ENCODE results near the gene HSPA1A.

Gene HSPA1A

GRCh38 chr6:31815025-31815838, at the start of gene HSPA1A, which contains the start of gene HSPA1L:
Gene HSPA1A (plus strand): TSS chr6:31815543. CDS start chr6:31815757, 214 bp downstream.
Gene HSPA1L (minus strand): TSS chr6:31815283. CDS start chr6:31811972, 3,311 bp downstream.
- POLR2A ChIA-PET, result interaction anchor here (0.5 to 5.6 kb wide), 41 partner anchors 8 to 1156 kb away, joined by 3 to 206 read pairs (median 4); partner anchors contain the start of genes ABHD16A, C6orf47, CLIC1 and DDAH2
- peak within 1 kb of the TSS; percentile 80 for H3K27ac ChIP-seq (ENCODE audit: extremely low read depth, low read depth, low read length)
- peaks cover 0 to 31% of the 10 kb centered on the region in 2 experiments; a peak in 1 of 3 replicates for H3K36me3 ChIP-seq (ENCODE audit: control insufficient read depth in 2 of 2, insufficient read depth in 1 of 2, low read length in 2 of 2)
- peaks cover 4% of the 10 kb centered on the region; the same call in 1 of the 2 replicates for H3K4me1 ChIP-seq (ENCODE audit: control insufficient read depth, insufficient read depth, low read length)
- H3K9me3 ChIP-seq (ENCODE audit: control insufficient read depth, insufficient read depth, low read depth, low read length), result no peaks in the 10 kb centered on the region
- H3K4me3 ChIP-seq (ENCODE audit: low read depth, low read length), result peak within 1 kb of the TSS; percentile 46
- CTCF ChIA-PET, result interaction anchor here (0.7 to 1.1 kb wide), 5 partner anchors 11 to 79 kb away, joined by 3 read pairs; partner anchors contain the start of gene CLIC1
- TF ChIP-seq PBX3 (CRISPR knock-in tag; IDR thresholded peaks at IDR 0.05) (0 out of 2 replicates have a peak, but pooled peaks have one; percentile 46), PRDM1 (tag by site-specific recombination; IDR thresholded peaks at IDR 0.05) (no peak), ZNF24 (tag by site-specific recombination; IDR thresholded peaks at IDR 0.05) (no peak)
- TF ChIP-seq, protein P1, sequence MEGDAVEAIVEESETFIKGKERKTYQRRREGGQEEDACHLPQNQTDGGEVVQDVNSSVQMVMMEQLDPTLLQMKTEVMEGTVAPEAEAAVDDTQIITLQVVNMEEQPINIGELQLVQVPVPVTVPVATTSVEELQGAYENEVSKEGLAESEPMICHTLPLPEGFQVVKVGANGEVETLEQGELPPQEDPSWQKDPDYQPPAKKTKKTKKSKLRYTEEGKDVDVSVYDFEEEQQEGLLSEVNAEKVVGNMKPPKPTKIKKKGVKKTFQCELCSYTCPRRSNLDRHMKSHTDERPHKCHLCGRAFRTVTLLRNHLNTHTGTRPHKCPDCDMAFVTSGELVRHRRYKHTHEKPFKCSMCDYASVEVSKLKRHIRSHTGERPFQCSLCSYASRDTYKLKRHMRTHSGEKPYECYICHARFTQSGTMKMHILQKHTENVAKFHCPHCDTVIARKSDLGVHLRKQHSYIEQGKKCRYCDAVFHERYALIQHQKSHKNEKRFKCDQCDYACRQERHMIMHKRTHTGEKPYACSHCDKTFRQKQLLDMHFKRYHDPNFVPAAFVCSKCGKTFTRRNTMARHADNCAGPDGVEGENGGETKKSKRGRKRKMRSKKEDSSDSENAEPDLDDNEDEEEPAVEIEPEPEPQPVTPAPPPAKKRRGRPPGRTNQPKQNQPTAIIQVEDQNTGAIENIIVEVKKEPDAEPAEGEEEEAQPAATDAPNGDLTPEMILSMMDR (tag by site-specific recombination; IDR thresholded peaks at IDR 0.05), result no peak

GRCh38 chr6:31765559-31765909, 49.8 kb upstream of the HSPA1A start:
- Histone ChIP-seq H3K4me3 (ENCODE audit: low read depth, low read length) (no peak overlapping the region), H3K27ac (ENCODE audit: extremely low read depth, low read depth, low read length) (no peak overlapping the region; the same call in 1 of the 2 replicates), H3K9me3 (ENCODE audit: control insufficient read depth, insufficient read depth, low read depth, low read length) (no peaks in the 10 kb centered on the region), H3K36me3 (ENCODE audit: control insufficient read depth in 2 of 2, insufficient read depth in 1 of 2, low read length in 2 of 2) (peaks cover 4 to 44% of the 10 kb centered on the region in 2 experiments; a peak in 1 of 3 replicates), H3K4me1 (ENCODE audit: control insufficient read depth, insufficient read depth, low read length) (no peaks in the 10 kb centered on the region)
- POLR2A ChIA-PET, result interaction anchor here (0.8 kb wide), 2 partner anchors 13 to 50 kb away, joined by 3 read pairs; partner anchors contain the start of genes HSPA1A and HSPA1L
- TF ChIP-seq ZNF248 (tag by site-specific recombination; IDR thresholded peaks at IDR 0.05) (no peak), ZNF335 (tag by site-specific recombination; conservative IDR thresholded peaks at IDR 0.05) (no peak), ZNF221 (tag by site-specific recombination; IDR thresholded peaks at IDR 0.05; ENCODE audit: borderline replicate concordance) (no peak), ZNF354C (tag by site-specific recombination; IDR thresholded peaks at IDR 0.05; ENCODE audit: borderline replicate concordance, low read depth) (no peak), ZNF670 (tag by site-specific recombination; IDR thresholded peaks at IDR 0.05; ENCODE audit: low read depth) (no peak), ZNF549 (tag by site-specific recombination; IDR thresholded peaks at IDR 0.05) (no peak)
- CTCF ChIA-PET, result interaction anchor here (0.6 to 1.9 kb wide), 2 partner anchors 12 to 30 kb away, joined by 3 to 6 read pairs; partner anchors contain the start of gene VARS1

GRCh38 chr6:31765910-31766794, 49.2 kb upstream of the HSPA1A start:
- ChIA-PET CTCF (interaction anchor here (0.6 to 1.9 kb wide), 4 partner anchors 13 to 1824 kb away, joined by 3 to 6 read pairs (median 3); partner anchors contain the start of genes LY6G5C and VARS1), POLR2A (interaction anchor here (0.5 to 1.2 kb wide), 7 partner anchors 11 to 122 kb away, joined by 3 to 5 read pairs (median 3); partner anchors contain the start of genes HSPA1A, HSPA1B, HSPA1L and VWA7)

More at GRCh38 chr6:31765910-31766794, 49.2 kb upstream of the HSPA1A start:
- TF ChIP-seq ZBTB6 (tag by site-specific recombination; IDR thresholded peaks at IDR 0.05) (no peak), ZNF624 (tag by site-specific recombination; IDR thresholded peaks at IDR 0.05) (no peak), ZNF48 (tag by site-specific recombination; IDR thresholded peaks at IDR 0.05) (no peak)
- TF ChIP-seq, protein P2, sequence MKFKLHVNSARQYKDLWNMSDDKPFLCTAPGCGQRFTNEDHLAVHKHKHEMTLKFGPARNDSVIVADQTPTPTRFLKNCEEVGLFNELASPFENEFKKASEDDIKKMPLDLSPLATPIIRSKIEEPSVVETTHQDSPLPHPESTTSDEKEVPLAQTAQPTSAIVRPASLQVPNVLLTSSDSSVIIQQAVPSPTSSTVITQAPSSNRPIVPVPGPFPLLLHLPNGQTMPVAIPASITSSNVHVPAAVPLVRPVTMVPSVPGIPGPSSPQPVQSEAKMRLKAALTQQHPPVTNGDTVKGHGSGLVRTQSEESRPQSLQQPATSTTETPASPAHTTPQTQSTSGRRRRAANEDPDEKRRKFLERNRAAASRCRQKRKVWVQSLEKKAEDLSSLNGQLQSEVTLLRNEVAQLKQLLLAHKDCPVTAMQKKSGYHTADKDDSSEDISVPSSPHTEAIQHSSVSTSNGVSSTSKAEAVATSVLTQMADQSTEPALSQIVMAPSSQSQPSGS (tag by site-specific recombination; IDR thresholded peaks at IDR 0.05; ENCODE audit: low read depth), result no peak
- H3K4me3 ChIP-seq (ENCODE audit: low read depth, low read length), result no peak overlapping the region
- no peaks in the 10 kb centered on the region for H3K9me3 ChIP-seq (ENCODE audit: control insufficient read depth, insufficient read depth, low read depth, low read length)
- H3K36me3 ChIP-seq (ENCODE audit: control insufficient read depth in 2 of 2, insufficient read depth in 1 of 2, low read length in 2 of 2), result peaks cover 4 to 38% of the 10 kb centered on the region in 2 experiments; a peak in 1 of 3 replicates
- no peak overlapping the region; the same call in 1 of the 2 replicates for H3K27ac ChIP-seq (ENCODE audit: extremely low read depth, low read depth, low read length)
- H3K4me1 ChIP-seq (ENCODE audit: control insufficient read depth, insufficient read depth, low read length), result no peaks in the 10 kb centered on the region

All from HEK293 (cell line).